Colon (tissue), 2 donors: ENCODE measurements around the gene GPX4.

Experiments
- FAIRE-seq: peaks from 2 replicates; lab custom pipeline; 2012; peaks lifted over from hg19 to GRCh38; lab: Jason Lieb, UNC
- donor health status: control.
- donor health status: control.

The GPX4 gene

GRCh38 chr19:1084024-1084868, 19.5 kb upstream of the GPX4 start:
- no peak for FAIRE-seq

GRCh38 chr19:1085053-1085658, 18.6 kb upstream of the GPX4 start:
- FAIRE-seq: no peak

- FAIRE-seq: no peak
Measured at GRCh38 chr19:1085676-1086442, 17.9 kb upstream of the GPX4 start.

- FAIRE-seq: no peak
Measured at GRCh38 chr19:1086613-1087012, 17.2 kb upstream of the GPX4 start.

GRCh38 chr19:1087813-1088415, 15.9 kb upstream of the GPX4 start:
- FAIRE-seq: no peak

GRCh38 chr19:1088416-1089010, 15.3 kb upstream of the GPX4 start:
- no peak for FAIRE-seq

- FAIRE-seq: no peak
Measured at GRCh38 chr19:1089126-1089771, 14.5 kb upstream of the GPX4 start.

GRCh38 chr19:1089891-1090290, 13.9 kb upstream of the GPX4 start:
- FAIRE-seq: no peak

- no peak for FAIRE-seq
Measured at GRCh38 chr19:1090731-1091543, 12.9 kb upstream of the GPX4 start.

GRCh38 chr19:1091544-1092175, 12.1 kb upstream of the GPX4 start:
- no peak for FAIRE-seq

GRCh38 chr19:1093330-1093729, 10.5 kb upstream of the GPX4 start:
- FAIRE-seq: no peak

GRCh38 chr19:1093811-1094553, 9.8 kb upstream of the GPX4 start:
- no peak for FAIRE-seq

GRCh38 chr19:1094655-1094977, 9.2 kb upstream of the GPX4 start:
- no peak for FAIRE-seq

GRCh38 chr19:1094978-1095701, 8.7 kb upstream of the GPX4 start, which contains the start of gene POLR2E:
POLR2E (minus strand) TSS chr19:1095375; CDS start chr19:1095315, 60 bp downstream.
- FAIRE-seq: no peak

GRCh38 chr19:1097810-1098176, 6.0 kb upstream of the GPX4 start:
- FAIRE-seq: no peak

GRCh38 chr19:1098177-1099051, 5.4 kb upstream of the GPX4 start:
- FAIRE-seq: no peak

GRCh38 chr19:1101337-1101698, 2.5 kb upstream of the GPX4 start:
- FAIRE-seq: no peak
